ENCODE data around the gene SIRT2. TPM values are rescaled to one million over a fixed set of nuclear protein-coding genes. Genes with fewer than 3 reads are reported as not detected.

SIRT2 gene
- total and polyA plus RNA-seq, 2 of the 13 experiments (the other 11 are each of a cell fraction or from before 2014, with no cell fraction given), result 22.3 to 26.1 TPM

DNA sequence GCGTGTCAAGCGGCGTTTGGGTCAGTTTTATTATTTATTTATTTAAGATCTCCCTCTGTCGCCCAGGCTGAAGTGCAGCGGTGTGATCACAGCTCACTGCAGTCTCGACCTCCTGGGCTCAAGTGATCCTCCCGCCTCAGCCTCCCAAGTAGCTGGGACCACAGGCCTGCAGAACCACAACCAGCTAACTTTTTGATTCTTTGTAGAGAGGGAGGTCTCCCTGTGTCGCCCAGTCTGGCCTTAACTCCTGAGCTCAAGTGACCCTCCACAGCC is 32.0 kb upstream of the SIRT2 start:
- no peak overlapping the region for H2AFZ ChIP-seq (ENCODE audit: low read length)
- peak overlapping the region; percentile 91 for H3K27ac ChIP-seq (ENCODE audit: extremely low read length, insufficient read depth, low read length)
- POLR2A ChIA-PET, result interaction anchor here (1.3 to 2.9 kb wide), 10 partner anchors 21 to 528 kb away, joined by 6 to 24 read pairs (median 12); partner anchors contain the start of genes ECH1, EIF3K, FAM98C and FBXO17
- no TSS peak for BruUV-seq (replicated peaks)
- ATAC-seq (peak; percentile 18), FAIRE-seq (no peak), DNase-seq (ENCODE audit: low spot score) (no peak)
- peaks cover 50% of the 10 kb centered on the region for H3K4me1 ChIP-seq (ENCODE audit: insufficient read depth, low read length)
- H3K4me3 ChIP-seq (replicated peaks in 1 of 3; ENCODE audit: insufficient read depth in 1 of 3, low read depth in 2 of 3, low read length in 3 of 3), result peak overlapping the region; percentile 77 to 84 (median 81)
- no peaks in the 10 kb centered on the region for H3K27me3 ChIP-seq (ENCODE audit: control insufficient read depth in 1 of 2, insufficient read depth in 2 of 2, low read length in 2 of 2)
- H3K79me2 ChIP-seq (ENCODE audit: insufficient read depth, low read length), result peaks cover 31% of the 10 kb centered on the region
- 36% methylated on average over 3 of the region's 8 CpGs for WGBS (ENCODE audit: low lambda C conversion rate)
- 0 out of 2 replicates have a peak, but pooled peaks cover 5% of the 10 kb centered on the region for H3K9me3 ChIP-seq (ENCODE audit: low read length)
- H4K20me1 ChIP-seq (ENCODE audit: insufficient read depth, low read length), result no peaks in the 10 kb centered on the region; the same call in 1 of the 2 replicates
- CTCF ChIA-PET (ENCODE audit: low intra/inter-chr PET ratio, low total read pairs), result no interaction called here
- in situ Hi-C loops (cut with HindIII; ENCODE audit: extremely low pct_ligation_motif_present, low pct_unique_long_range_greater_than_20kb) (no loop called here), intact Hi-C loops (cut with micrococcal nuclease; ENCODE audit: unreplicated experiment) (loop anchor here (5.0 kb wide), 2 partner anchors 199 to 274 kb away; no protein-coding TSS in a partner anchor)
- H3K9ac ChIP-seq (ENCODE audit: insufficient read depth, low read depth, low read length), result peak overlapping the region; percentile 88
- peak overlapping the region; percentile 83 for H3K4me2 ChIP-seq (ENCODE audit: low read depth, low read length)
- no peaks in the 10 kb centered on the region; a peak in 2 of 5 replicates for H3K36me3 ChIP-seq (replicated peaks in 1 of 2; ENCODE audit: control insufficient read depth in 1 of 2, insufficient read depth in 2 of 2, low read length in 2 of 2)
- TF ChIP-seq ZNF552 (CRISPR knock-in tag; IDR thresholded peaks at IDR 0.05; ENCODE audit: borderline replicate concordance) (no peak), ZNF333 (CRISPR knock-in tag; IDR thresholded peaks at IDR 0.05; ENCODE audit: borderline replicate concordance) (0 out of 2 replicates have a peak, but pooled peaks have one; percentile 51), ZNF770 (CRISPR knock-in tag; IDR thresholded peaks at IDR 0.05) (peak; percentile 97), HNRNPK (IDR thresholded peaks at IDR 0.05; ENCODE audit: low read depth, low read length, poor library complexity, severe bottlenecking) (no peak), ADNP (CRISPR knock-in tag; IDR thresholded peaks at IDR 0.05) (peak; percentile 66; the same call in 1 of the 2 replicates), NRL (CRISPR knock-in tag; IDR thresholded peaks at IDR 0.05; ENCODE audit: borderline replicate concordance) (no peak), NR0B2 (CRISPR knock-in tag; IDR thresholded peaks at IDR 0.05) (0 out of 2 replicates have a peak, but pooled peaks have one; percentile 51), MLX (CRISPR knock-in tag; IDR thresholded peaks at IDR 0.05) (no peak), IKZF4 (CRISPR knock-in tag; IDR thresholded peaks at IDR 0.05; ENCODE audit: borderline replicate concordance, low read depth, not compliant biosample characterization) (peak; percentile 6), KLF9 (CRISPR knock-in tag; IDR thresholded peaks at IDR 0.05; ENCODE audit: low read depth) (no peak), MXI1 (IDR thresholded peaks at IDR 0.05; ENCODE audit: borderline replicate concordance, low read depth, low read length) (no peak), MAZ (IDR thresholded peaks at IDR 0.05; ENCODE audit: borderline replicate concordance, low read depth, low read length) (no peak), MAZ (CRISPR knock-in tag; IDR thresholded peaks at IDR 0.05; ENCODE audit: low read depth) (no peak), ZBTB20 (CRISPR knock-in tag; IDR thresholded peaks at IDR 0.05; ENCODE audit: borderline replicate concordance, low read depth) (no peak), NR2F2 (IDR thresholded peaks at IDR 0.05; ENCODE audit: borderline replicate concordance, low read depth) (no peak), TMF1 (CRISPR knock-in tag; IDR thresholded peaks at IDR 0.05; ENCODE audit: low read depth) (no peak)
- TF ChIP-seq, protein P1, sequence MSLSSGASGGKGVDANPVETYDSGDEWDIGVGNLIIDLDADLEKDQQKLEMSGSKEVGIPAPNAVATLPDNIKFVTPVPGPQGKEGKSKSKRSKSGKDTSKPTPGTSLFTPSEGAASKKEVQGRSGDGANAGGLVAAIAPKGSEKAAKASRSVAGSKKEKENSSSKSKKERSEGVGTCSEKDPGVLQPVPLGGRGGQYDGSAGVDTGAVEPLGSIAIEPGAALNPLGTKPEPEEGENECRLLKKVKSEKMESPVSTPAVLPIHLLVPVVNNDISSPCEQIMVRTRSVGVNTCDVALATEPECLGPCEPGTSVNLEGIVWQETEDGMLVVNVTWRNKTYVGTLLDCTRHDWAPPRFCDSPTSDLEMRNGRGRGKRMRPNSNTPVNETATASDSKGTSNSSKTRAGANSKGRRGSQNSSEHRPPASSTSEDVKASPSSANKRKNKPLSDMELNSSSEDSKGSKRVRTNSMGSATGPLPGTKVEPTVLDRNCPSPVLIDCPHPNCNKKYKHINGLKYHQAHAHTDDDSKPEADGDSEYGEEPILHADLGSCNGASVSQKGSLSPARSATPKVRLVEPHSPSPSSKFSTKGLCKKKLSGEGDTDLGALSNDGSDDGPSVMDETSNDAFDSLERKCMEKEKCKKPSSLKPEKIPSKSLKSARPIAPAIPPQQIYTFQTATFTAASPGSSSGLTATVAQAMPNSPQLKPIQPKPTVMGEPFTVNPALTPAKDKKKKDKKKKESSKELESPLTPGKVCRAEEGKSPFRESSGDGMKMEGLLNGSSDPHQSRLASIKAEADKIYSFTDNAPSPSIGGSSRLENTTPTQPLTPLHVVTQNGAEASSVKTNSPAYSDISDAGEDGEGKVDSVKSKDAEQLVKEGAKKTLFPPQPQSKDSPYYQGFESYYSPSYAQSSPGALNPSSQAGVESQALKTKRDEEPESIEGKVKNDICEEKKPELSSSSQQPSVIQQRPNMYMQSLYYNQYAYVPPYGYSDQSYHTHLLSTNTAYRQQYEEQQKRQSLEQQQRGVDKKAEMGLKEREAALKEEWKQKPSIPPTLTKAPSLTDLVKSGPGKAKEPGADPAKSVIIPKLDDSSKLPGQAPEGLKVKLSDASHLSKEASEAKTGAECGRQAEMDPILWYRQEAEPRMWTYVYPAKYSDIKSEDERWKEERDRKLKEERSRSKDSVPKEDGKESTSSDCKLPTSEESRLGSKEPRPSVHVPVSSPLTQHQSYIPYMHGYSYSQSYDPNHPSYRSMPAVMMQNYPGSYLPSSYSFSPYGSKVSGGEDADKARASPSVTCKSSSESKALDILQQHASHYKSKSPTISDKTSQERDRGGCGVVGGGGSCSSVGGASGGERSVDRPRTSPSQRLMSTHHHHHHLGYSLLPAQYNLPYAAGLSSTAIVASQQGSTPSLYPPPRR (CRISPR knock-in tag; IDR thresholded peaks at IDR 0.05; ENCODE audit: borderline replicate concordance), result no peak

Data from HepG2 (cell line).